ENCODE measurements around the gene BAZ2B.

- TF ChIP-seq, protein P1, sequence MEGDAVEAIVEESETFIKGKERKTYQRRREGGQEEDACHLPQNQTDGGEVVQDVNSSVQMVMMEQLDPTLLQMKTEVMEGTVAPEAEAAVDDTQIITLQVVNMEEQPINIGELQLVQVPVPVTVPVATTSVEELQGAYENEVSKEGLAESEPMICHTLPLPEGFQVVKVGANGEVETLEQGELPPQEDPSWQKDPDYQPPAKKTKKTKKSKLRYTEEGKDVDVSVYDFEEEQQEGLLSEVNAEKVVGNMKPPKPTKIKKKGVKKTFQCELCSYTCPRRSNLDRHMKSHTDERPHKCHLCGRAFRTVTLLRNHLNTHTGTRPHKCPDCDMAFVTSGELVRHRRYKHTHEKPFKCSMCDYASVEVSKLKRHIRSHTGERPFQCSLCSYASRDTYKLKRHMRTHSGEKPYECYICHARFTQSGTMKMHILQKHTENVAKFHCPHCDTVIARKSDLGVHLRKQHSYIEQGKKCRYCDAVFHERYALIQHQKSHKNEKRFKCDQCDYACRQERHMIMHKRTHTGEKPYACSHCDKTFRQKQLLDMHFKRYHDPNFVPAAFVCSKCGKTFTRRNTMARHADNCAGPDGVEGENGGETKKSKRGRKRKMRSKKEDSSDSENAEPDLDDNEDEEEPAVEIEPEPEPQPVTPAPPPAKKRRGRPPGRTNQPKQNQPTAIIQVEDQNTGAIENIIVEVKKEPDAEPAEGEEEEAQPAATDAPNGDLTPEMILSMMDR (IDR thresholded peaks at IDR 0.05) = no peak
- TF ChIP-seq POLR2A (IDR thresholded peaks at IDR 0.05; ENCODE audit: low read length) = no peak
- no peak for TF ChIP-seq SMC3 (IDR thresholded peaks at IDR 0.05)
- no peak for TF ChIP-seq BHLHE40 (IDR thresholded peaks at IDR 0.05; ENCODE audit: low read depth, low read length)
- TF ChIP-seq KDM1A (IDR thresholded peaks at IDR 0.05; ENCODE audit: low read depth) = no peak
- no peak for TF ChIP-seq PHF8 (IDR thresholded peaks at IDR 0.05; ENCODE audit: borderline replicate concordance, low read depth)
Observed at GRCh38 chr2:159449504-159450124, 166.7 kb downstream of the BAZ2B start.

Measured in A549 (cell line).